Measurements from ENCODE around the gene DUOX1. TPM values are rescaled to one million over a fixed set of nuclear protein-coding genes. Genes with fewer than 3 reads are reported as not detected.

The DUOX1 gene
- total and polyA plus RNA-seq, 2 of the 13 experiments (the other 11 are each of a cell fraction or from before 2014, with no cell fraction given) = 0.03 TPM; not detected in 1

GRCh38 chr15:45165536-45165935 is 35.7 kb downstream of the DUOX1 start:
- no peaks in the 10 kb centered on the region for H4K20me1 ChIP-seq (ENCODE audit: insufficient read depth, low read length)
- in situ Hi-C loops (cut with HindIII; ENCODE audit: extremely low pct_ligation_motif_present, low pct_unique_long_range_greater_than_20kb) (no loop called here), intact Hi-C loops (cut with micrococcal nuclease; ENCODE audit: unreplicated experiment) (no loop called here)
- no peaks in the 10 kb centered on the region for H3K27me3 ChIP-seq (ENCODE audit: control insufficient read depth in 1 of 2, insufficient read depth in 2 of 2, low read length in 2 of 2)
- H3K4me2 ChIP-seq (ENCODE audit: low read depth, low read length) = peak overlapping the region; percentile 93
- CTCF ChIA-PET (ENCODE audit: low intra/inter-chr PET ratio, low total read pairs) = no interaction called here
- no peaks in the 10 kb centered on the region for H3K36me3 ChIP-seq (replicated peaks in 1 of 2; ENCODE audit: control insufficient read depth in 1 of 2, insufficient read depth in 2 of 2, low read length in 2 of 2)
- TF ChIP-seq SP1 (IDR thresholded peaks at IDR 0.05) (no peak), SP1 (CRISPR knock-in tag; IDR thresholded peaks at IDR 0.05) (no peak), ZNF296 (CRISPR knock-in tag; conservative IDR thresholded peaks at IDR 0.05) (0 out of 2 replicates have a peak, but pooled peaks have one; percentile 34)
- peaks cover 41% of the 10 kb centered on the region for H3K4me1 ChIP-seq (ENCODE audit: insufficient read depth, low read length)
- no peak overlapping the region for H3K9ac ChIP-seq (ENCODE audit: insufficient read depth, low read depth, low read length)
- ATAC-seq (no peak), FAIRE-seq (no peak), DNase-seq (ENCODE audit: low spot score) (no peak)
- no peaks in the 10 kb centered on the region for H3K9me3 ChIP-seq (ENCODE audit: low read length)
- H3K27ac ChIP-seq (ENCODE audit: extremely low read length, insufficient read depth, low read length) = no peak overlapping the region
- no TSS peak for BruUV-seq (replicated peaks)
- 94% methylated on average over 3 of the region's 5 CpGs for WGBS (ENCODE audit: low lambda C conversion rate)
- no peak overlapping the region for H3K4me3 ChIP-seq (replicated peaks in 1 of 3; ENCODE audit: insufficient read depth in 1 of 3, low read depth in 2 of 3, low read length in 3 of 3)
- POLR2A ChIA-PET = interaction anchor here (0.6 to 0.9 kb wide), 4 partner anchors 33 to 236 kb away, joined by 3 read pairs; a partner anchor contains a TSS
- no peaks in the 10 kb centered on the region for H3K79me2 ChIP-seq (ENCODE audit: insufficient read depth, low read length)
- H2AFZ ChIP-seq (ENCODE audit: low read length) = no peak overlapping the region

DNA sequence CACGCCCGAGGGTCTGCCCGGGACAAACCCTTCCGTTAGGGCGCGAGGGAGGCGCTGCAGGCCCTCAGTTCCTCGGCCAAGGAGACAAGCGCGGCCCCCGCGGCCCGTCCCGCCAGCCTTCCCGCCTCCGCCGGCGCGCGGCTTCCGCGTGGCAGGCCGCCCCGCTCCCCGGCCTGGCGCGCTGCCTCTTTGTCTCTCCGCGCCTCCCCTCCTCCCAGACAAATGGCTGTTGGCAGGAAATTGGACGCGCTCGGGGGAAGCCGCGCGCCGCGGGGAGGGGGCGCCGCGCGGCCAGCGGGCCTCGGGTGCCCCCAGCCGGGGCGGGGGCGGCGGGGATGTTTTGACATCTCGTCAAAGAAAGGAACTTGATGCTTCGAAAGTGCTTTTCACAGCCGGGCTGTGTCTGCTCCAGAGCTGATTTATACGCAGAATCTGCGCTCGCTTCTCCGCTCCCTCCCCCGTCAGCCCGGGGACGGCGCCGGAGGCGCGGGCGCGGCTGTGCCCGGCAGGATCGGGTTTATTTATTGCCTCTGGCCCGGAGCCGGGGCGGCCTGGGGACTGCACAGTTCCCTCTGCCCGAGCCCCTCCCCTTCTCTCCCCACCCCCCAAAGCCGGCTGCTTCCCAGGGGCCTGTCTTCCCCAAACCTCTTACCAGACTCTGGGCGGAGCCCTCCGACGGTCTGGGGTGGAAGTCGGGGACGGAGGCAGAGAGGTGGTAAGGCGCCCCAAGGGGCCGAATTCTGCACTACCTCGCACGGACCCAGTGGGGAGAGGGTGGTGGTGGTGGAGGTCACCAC is 37.2 kb downstream of the DUOX1 start:
- 4% methylated on average over 14 of the region's 79 CpGs for WGBS (ENCODE audit: low lambda C conversion rate)
- FAIRE-seq (peak; percentile 51), DNase-seq (ENCODE audit: low spot score) (peak; percentile 62), ATAC-seq (peak; percentile 76)
- H2AFZ ChIP-seq (ENCODE audit: low read length) = no peak overlapping the region
- no peaks in the 10 kb centered on the region for H4K20me1 ChIP-seq (ENCODE audit: insufficient read depth, low read length)
- H3K79me2 ChIP-seq (ENCODE audit: insufficient read depth, low read length) = no peaks in the 10 kb centered on the region
- in situ Hi-C loops (cut with HindIII; ENCODE audit: extremely low pct_ligation_motif_present, low pct_unique_long_range_greater_than_20kb) (no loop called here), intact Hi-C loops (cut with micrococcal nuclease; ENCODE audit: unreplicated experiment) (loop anchor here (1.0 kb wide), 2 partner anchors 20 to 31 kb away; partner anchors contain the start of gene SHF)
- ChIA-PET CTCF (ENCODE audit: low intra/inter-chr PET ratio, low total read pairs) (interaction anchor here (0.7 kb wide), 1 partner anchor 291 kb away, joined by 3 read pairs; no protein-coding TSS in a partner anchor), POLR2A (interaction anchor here (0.7 to 2.7 kb wide), 5 partner anchors 11 to 33 kb away, joined by 3 to 13 read pairs (median 4); no protein-coding TSS in a partner anchor)
- H3K36me3 ChIP-seq (replicated peaks in 1 of 2; ENCODE audit: control insufficient read depth in 1 of 2, insufficient read depth in 2 of 2, low read length in 2 of 2) = peaks cover 1 to 12% of the 10 kb centered on the region in 2 experiments; a peak in 3 of 5 replicates
- peak overlapping the region; percentile 93 for H3K4me2 ChIP-seq (ENCODE audit: low read depth, low read length)
- peak overlapping the region; percentile 76 for H3K27ac ChIP-seq (ENCODE audit: extremely low read length, insufficient read depth, low read length)
- H3K27me3 ChIP-seq (ENCODE audit: control insufficient read depth in 1 of 2, insufficient read depth in 2 of 2, low read length in 2 of 2) = no peaks in the 10 kb centered on the region
- peak overlapping the region; percentile 69 to 76 (median 75) for H3K4me3 ChIP-seq (replicated peaks in 1 of 3; ENCODE audit: insufficient read depth in 1 of 3, low read depth in 2 of 3, low read length in 3 of 3)
- H3K9me3 ChIP-seq (ENCODE audit: low read length) = no peaks in the 10 kb centered on the region
- peak overlapping the region; percentile 84 for H3K9ac ChIP-seq (ENCODE audit: insufficient read depth, low read depth, low read length)
- no TSS peak for BruUV-seq (replicated peaks)
- H3K4me1 ChIP-seq (ENCODE audit: insufficient read depth, low read length) = peaks cover 41% of the 10 kb centered on the region
- TF ChIP-seq ARID2 (CRISPR knock-in tag; IDR thresholded peaks at IDR 0.05; ENCODE audit: borderline replicate concordance) = no peak
- TF ChIP-seq, protein P1, sequence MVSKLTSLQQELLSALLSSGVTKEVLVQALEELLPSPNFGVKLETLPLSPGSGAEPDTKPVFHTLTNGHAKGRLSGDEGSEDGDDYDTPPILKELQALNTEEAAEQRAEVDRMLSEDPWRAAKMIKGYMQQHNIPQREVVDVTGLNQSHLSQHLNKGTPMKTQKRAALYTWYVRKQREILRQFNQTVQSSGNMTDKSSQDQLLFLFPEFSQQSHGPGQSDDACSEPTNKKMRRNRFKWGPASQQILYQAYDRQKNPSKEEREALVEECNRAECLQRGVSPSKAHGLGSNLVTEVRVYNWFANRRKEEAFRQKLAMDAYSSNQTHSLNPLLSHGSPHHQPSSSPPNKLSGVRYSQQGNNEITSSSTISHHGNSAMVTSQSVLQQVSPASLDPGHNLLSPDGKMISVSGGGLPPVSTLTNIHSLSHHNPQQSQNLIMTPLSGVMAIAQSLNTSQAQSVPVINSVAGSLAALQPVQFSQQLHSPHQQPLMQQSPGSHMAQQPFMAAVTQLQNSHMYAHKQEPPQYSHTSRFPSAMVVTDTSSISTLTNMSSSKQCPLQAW (CRISPR knock-in tag; IDR thresholded peaks at IDR 0.05) = 0 out of 2 replicates have a peak, but pooled peaks have one; percentile 24
- no peak for TF ChIP-seq ZNF292 (CRISPR knock-in tag; IDR thresholded peaks at IDR 0.05; ENCODE audit: borderline replicate concordance, low read depth)
- peak; percentile 98 for TF ChIP-seq ZFY (CRISPR knock-in tag; IDR thresholded peaks at IDR 0.05)
- TF ChIP-seq ZMYM4 (CRISPR knock-in tag; IDR thresholded peaks at IDR 0.05) = 0 out of 2 replicates have a peak, but pooled peaks have one; percentile 33
- TF ChIP-seq ZIK1 (CRISPR knock-in tag; IDR thresholded peaks at IDR 0.05; ENCODE audit: borderline replicate concordance, low read depth) = 0 out of 2 replicates have a peak, but pooled peaks have one; percentile 39
- 0 out of 2 replicates have a peak, but pooled peaks have one; percentile 23 for TF ChIP-seq BCL3 (CRISPR knock-in tag; IDR thresholded peaks at IDR 0.05)
- TF ChIP-seq ZNF441 (CRISPR knock-in tag; IDR thresholded peaks at IDR 0.05; ENCODE audit: borderline replicate concordance) = peak; percentile 50; the same call in 1 of the 2 replicates
- peak; percentile 60 to 86; a peak in 3 of 4 replicates for TF ChIP-seq NR2F1 (CRISPR knock-in tag; IDR thresholded peaks at IDR 0.05)
- TF ChIP-seq PHF20 (CRISPR knock-in tag; IDR thresholded peaks at IDR 0.05) = peak; percentile 62
- no peak for TF ChIP-seq SATB2 (CRISPR knock-in tag; IDR thresholded peaks at IDR 0.05)
